Ovary (tissue), 9 donors: ENCODE data around the gene RHBDD2. TPM values are rescaled to one million over a fixed set of nuclear protein-coding genes. Genes with fewer than 3 reads are reported as not detected.
"Not testable (repeated sequence)": the region's sequence is repeated elsewhere in the genome, so short reads cannot be mapped to it uniquely, and the experiment has no call there.

ENCODE experiments used
- DNase-seq, 5 donors: peaks; one replicate each; pipeline ENCODE4 v3.0.0-alpha.2; 2019 to 2020
- H3K27ac ChIP-seq, 2 donors: fragments of 200-600 bp; one replicate each; pipeline versions ENCODE4 v1.5.1 to v1.8.0; 2019 to 2022
- H3K27me3 ChIP-seq: fragments of 200-600 bp; one replicate; pipeline ENCODE4 v1.8.0; 2022
- H3K36me3 ChIP-seq: fragments of 200-600 bp; sonication (generic); one replicate; pipeline ENCODE4 v1.5.1; 2019
- H3K4me1 ChIP-seq: one replicate; pipeline ENCODE4 v1.8.1; 2013; ENCODE audit warnings: mild to moderate bottlenecking, moderate library complexity; ENCODE audit not compliant: insufficient read depth
- H3K4me3 ChIP-seq: fragments of 200-600 bp; sonication (generic); one replicate; pipeline ENCODE4 v1.5.1; 2017
- H3K9me3 ChIP-seq, 2 donors: fragments of 200-600 bp in 1 of 2; sonication (generic) in 1 of 2; one replicate each; pipeline versions ENCODE4 v1.5.1 to v1.8.1; 2013 to 2019; ENCODE audit warnings: mild to moderate bottlenecking in 1 of 2, moderate library complexity in 1 of 2
- EP300 ChIP-seq: sonication (generic); formaldehyde crosslinking; IDR thresholded peaks from one replicate; pipeline ENCODE4 v1.6.1; 2017; ENCODE audit warnings: antibody characterized with exemption
- POLR2A ChIP-seq: fragments of 450-650 bp; IDR thresholded peaks from one replicate; pipeline ENCODE4 v1.6.1; 2017; ENCODE audit warnings: antibody characterized with exemption, mild to moderate bottlenecking, moderate library complexity
- WGBS, 3 donors: extraction: QIAGEN DNeasy Blood & Tissue Kit in 1 of 3; methylation state at CpG; one replicate each; pipeline versions ENCODE4 v1.1.5 to v1.1.7; 2013 to 2017; 5-methylcytosine and 5-hydroxymethylcytosine counted together
- intact Hi-C, 4 donors: fragments of 100-400 bp; cut with DNase I; formaldehyde crosslinking; loops; one replicate each; pipeline versions ENCODE4 v1.11.0 to v1.15.1; 2022 to 2023
- polyA plus RNA-seq, 2 donors: library from polyadenylated mRNA; stranded (reverse); fragments of 200-250 nt in 1 of 2; fragments of 350-450 nt in 1 of 2; fragmentation: Illumina TruSeq in 1 of 2; extraction: RNeasy Lipid Tissue Mini Kit (QIAGEN cat#74804) in 1 of 2; gene quantifications; one replicate each; pipeline ENCODE4 v1.2.3, GENCODE V29; 2013 to 2014
- total RNA-seq, 7 donors: library from RNA; depleted of rRNA in 2 of 7; stranded (reverse); fragments of >200 nt in 2 of 7; fragmentation: NEBNext Ultra II Directional in 3 of 7; extraction: Animal tissue kit (Norgen Biotek cat#: 25700) in 3 of 7; gene quantifications; one replicate each; pipeline versions ENCODE4 v1.1.0 to v1.2.4, GENCODE V29; 2016 to 2023
- TF ChIP-seq, protein P1 (sequence below), 3 donors: fragments of 450-650 bp in 2 of 3; fragments of 200-600 bp in 1 of 3; IDR thresholded peaks; one replicate each; pipeline versions ENCODE4 v1.5.1 to v1.8.0; 2016 to 2022; ENCODE audit warnings: antibody characterized with exemption in 3 of 3, mild to moderate bottlenecking in 1 of 3
- donor health status: DM: no; HTN: no; CAD: no; lungs with moderate emphysema.
- donor health status: DM: no; HTN: no; CAD: no.
- donor health status: Bipolar disorder and iron deficiency.
- donor health status: DM: yes; HTN: yes; CAD: no.
- donor health status: DM: no; HTN: no; CAD: no.
- donor health status: DM: yes; HTN: yes; CAD: no.

Gene RHBDD2
- total and polyA plus RNA-seq, 9 donors, result 26.6 to 99.3 (median 70.0) TPM

DNA sequence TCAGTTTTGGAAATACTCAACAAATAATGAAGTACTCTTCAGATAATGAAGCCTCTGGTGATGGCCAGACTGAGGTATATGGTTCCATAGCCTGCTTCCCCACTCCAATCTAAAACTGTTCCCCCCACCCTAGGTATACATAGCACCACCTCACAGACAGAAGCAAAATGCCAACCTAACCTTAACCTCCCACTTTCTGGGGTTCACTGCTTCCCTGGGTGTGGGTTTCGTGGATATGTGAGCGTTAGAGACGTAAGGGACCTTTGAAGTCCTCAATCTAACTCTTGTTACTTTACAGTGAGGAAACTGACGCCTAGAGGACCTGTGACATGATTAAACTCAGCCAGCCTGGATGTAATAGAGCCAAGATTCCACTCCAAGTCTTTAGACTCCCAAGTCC, 1.4 kb downstream of the RHBDD2 start:
- 67 to 87% (median 81%) methylated on average over 4 of the region's 4 CpGs for WGBS, 3 donors
- no peak for DNase-seq
- TF ChIP-seq, protein P1, sequence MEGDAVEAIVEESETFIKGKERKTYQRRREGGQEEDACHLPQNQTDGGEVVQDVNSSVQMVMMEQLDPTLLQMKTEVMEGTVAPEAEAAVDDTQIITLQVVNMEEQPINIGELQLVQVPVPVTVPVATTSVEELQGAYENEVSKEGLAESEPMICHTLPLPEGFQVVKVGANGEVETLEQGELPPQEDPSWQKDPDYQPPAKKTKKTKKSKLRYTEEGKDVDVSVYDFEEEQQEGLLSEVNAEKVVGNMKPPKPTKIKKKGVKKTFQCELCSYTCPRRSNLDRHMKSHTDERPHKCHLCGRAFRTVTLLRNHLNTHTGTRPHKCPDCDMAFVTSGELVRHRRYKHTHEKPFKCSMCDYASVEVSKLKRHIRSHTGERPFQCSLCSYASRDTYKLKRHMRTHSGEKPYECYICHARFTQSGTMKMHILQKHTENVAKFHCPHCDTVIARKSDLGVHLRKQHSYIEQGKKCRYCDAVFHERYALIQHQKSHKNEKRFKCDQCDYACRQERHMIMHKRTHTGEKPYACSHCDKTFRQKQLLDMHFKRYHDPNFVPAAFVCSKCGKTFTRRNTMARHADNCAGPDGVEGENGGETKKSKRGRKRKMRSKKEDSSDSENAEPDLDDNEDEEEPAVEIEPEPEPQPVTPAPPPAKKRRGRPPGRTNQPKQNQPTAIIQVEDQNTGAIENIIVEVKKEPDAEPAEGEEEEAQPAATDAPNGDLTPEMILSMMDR (IDR thresholded peaks at IDR 0.05), result no peak
- TF ChIP-seq POLR2A (no peak), EP300 (no peak)
- no peak overlapping the region for H3K4me3 ChIP-seq
- intact Hi-C loops, result loop anchor here in 1 of 4 donors (5.0 kb wide), 1 partner anchor 137 kb away; no protein-coding TSS in a partner anchor
- H3K36me3 ChIP-seq, result no peaks in the 10 kb centered on the region
- H3K4me1 ChIP-seq, result peaks cover 6% of the 10 kb centered on the region
- no peaks in the 10 kb centered on the region for H3K9me3 ChIP-seq
- H3K27ac ChIP-seq, result no peak overlapping the region
- no peaks in the 10 kb centered on the region for H3K27me3 ChIP-seq

DNA sequence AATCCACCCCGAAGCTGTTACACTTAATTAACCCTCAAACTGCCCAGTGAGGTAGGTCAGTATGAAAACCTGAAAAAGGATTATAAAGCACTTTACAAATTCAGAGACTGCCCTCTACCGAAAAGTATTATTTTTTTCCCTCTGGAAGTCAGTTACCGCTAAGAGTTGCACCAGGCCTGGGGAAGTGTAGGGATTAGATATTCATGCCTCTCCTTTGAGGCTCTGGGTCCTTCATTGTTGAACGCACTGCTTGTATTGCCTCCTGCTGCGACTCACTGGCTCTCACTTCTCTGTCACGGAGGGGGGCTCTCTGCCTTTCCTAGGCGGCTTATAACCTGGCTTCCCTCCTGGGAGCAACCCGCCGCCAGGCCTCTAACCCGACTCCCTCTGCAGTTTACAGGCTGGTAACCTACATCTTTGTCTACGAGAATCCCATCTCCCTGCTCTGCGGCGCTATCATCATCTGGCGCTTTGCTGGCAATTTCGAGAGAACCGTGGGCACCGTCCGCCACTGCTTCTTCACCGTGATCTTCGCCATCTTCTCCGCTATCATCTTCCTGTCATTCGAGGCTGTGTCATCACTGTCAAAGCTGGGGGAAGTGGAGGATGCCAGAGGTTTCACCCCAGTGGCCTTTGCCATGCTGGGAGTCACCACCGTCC, 2.7 kb downstream of the RHBDD2 start:
- Histone ChIP-seq H3K27ac (no peak overlapping the region), H3K4me1 (peaks cover 6% of the 10 kb centered on the region), H3K27me3 (no peaks in the 10 kb centered on the region), H3K36me3 (no peaks in the 10 kb centered on the region), H3K9me3 (no peaks in the 10 kb centered on the region), H3K4me3 (no peak overlapping the region)
- no peak for DNase-seq
- 73 to 81% (median 76%) methylated on average over 23 of the region's 23 CpGs for WGBS, 3 donors
- intact Hi-C loops, result loop anchor here in 1 of 4 donors (5.0 kb wide), 1 partner anchor 136 kb away; no protein-coding TSS in a partner anchor
- TF ChIP-seq, protein P1 (IDR thresholded peaks at IDR 0.05), result no peak
- TF ChIP-seq EP300 (no peak), POLR2A (no peak)

DNA sequence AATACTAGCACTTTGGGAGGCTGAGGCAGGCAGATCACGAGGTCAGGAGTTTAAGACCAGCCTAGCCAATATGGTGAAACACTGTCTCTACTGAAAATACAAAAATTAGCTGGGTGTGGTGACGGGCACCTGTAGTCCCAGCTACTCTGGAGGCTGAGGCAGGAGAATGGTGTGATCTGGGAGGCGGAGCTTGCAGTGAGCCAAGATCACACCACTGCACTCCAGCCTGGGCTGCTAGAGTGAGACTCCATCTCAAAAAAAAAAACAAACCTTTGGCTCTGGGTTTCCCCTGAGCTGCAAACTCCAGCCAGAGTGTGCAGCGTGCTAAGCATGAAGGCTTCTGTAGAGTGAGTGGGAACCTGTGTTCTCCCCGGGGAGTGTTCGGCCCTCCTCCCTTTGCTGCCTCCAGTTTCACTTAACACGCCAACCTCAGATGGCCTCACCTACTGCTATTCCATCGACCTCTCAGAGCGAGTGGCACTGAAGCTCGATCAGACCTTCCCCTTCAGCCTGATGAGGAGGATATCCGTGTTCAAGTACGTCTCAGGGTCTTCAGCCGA, 4.5 kb downstream of the RHBDD2 start:
- 88 to 93% (median 91%) methylated on average over 13 of the region's 13 CpGs for WGBS, 3 donors
- intact Hi-C loops, result loop anchor here in 1 of 4 donors (5.0 kb wide), 1 partner anchor 134 kb away; no protein-coding TSS in a partner anchor

DNA sequence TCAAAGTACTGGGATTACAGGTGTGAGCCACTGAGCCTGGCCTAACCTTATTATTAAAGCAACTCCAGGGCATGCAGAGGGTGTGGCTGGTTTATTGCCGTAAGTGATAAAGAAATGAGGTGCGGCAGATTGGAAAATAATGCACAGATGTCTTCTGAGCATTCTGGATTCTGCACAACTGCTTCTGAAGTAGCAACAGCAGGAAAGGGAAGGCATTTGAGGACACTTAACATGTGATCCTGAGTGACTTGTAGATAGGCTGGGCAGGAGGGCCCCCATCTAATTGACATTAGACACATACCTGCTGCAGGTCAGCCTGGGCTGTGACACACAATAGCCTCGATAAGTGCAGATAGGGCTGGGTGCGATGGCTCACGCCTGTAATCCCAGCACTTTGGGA, 5.6 kb downstream of the RHBDD2 start:
- WGBS, 3 donors, result 89 to 96% (median 96%) methylated on average over 5 of the region's 5 CpGs
- H3K27ac ChIP-seq, result no peak overlapping the region
- no peaks in the 10 kb centered on the region for H3K36me3 ChIP-seq
- intact Hi-C loops, result loop anchor here in 1 of 4 donors (5.0 kb wide), 1 partner anchor 133 kb away; no protein-coding TSS in a partner anchor
- no peak overlapping the region for H3K4me3 ChIP-seq
- DNase-seq, result no peak
- H3K9me3 ChIP-seq, result no peaks in the 10 kb centered on the region
- H3K4me1 ChIP-seq, result peaks cover 2% of the 10 kb centered on the region
- TF ChIP-seq EP300 (no peak), POLR2A (no peak)
- TF ChIP-seq, protein P1 (IDR thresholded peaks at IDR 0.05), result no peak
- no peaks in the 10 kb centered on the region for H3K27me3 ChIP-seq

More for the DNA sequence above, 4.5 kb downstream of the RHBDD2 start:
- H3K36me3 ChIP-seq, H3K4me1 ChIP-seq, DNase-seq, H3K9me3 ChIP-seq, H3K27ac ChIP-seq, H3K4me3 ChIP-seq, H3K27me3 ChIP-seq: not testable (repeated sequence)

DNA sequence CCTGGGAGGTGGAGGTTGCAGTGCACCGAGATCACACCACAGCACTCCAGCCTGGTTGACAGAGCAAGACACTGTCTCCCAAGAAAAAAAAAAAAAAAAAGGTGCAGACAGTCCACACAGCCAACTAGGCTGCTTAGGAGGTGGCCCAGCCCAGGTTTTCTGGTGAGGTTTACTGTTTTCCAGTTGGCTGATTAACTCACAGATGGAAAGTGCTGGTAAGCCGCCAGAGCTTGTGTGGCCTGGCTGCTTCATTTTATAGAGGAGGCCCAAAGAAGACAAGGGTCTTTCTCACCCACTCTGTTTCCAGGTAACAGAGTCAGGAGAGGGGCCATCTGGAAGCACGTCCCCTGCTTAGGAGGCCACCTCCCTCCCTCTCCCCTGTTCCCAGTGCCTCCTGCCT, 6.2 kb downstream of the RHBDD2 start:
- Histone ChIP-seq H3K36me3 (no peaks in the 10 kb centered on the region), H3K4me1 (peaks cover 8% of the 10 kb centered on the region)
- WGBS, 3 donors, result 86 to 92% (median 88%) methylated on average over 3 of the region's 3 CpGs

More for the DNA sequence above, 6.2 kb downstream of the RHBDD2 start:
- Histone ChIP-seq H3K27ac (no peak overlapping the region), H3K9me3 (no peaks in the 10 kb centered on the region), H3K27me3 (no peaks in the 10 kb centered on the region), H3K4me3 (no peak overlapping the region)
- intact Hi-C loops, result no loop called here
- TF ChIP-seq, protein P1 (IDR thresholded peaks at IDR 0.05), result no peak
- TF ChIP-seq EP300, result no peak
- TF ChIP-seq POLR2A, result no peak
- no peak for DNase-seq
